WTC11 (cell line): ENCODE results near the gene FAM43A.

Experiments
- AFF4 ChIP-seq: sonication (generic); formaldehyde crosslinking; IDR thresholded peaks from 2 replicates; pipeline ENCODE4 v1.8.1; 2023; ENCODE audit warnings: mild to moderate bottlenecking, missing genetic modification reagents, borderline replicate concordance
- CTCF ChIP-seq: fragments of 200-600 bp; IDR thresholded peaks from 2 replicates; pipeline ENCODE4 v1.8.0; 2022; ENCODE audit warnings: antibody characterized with exemption
- FOXJ3 ChIP-seq: sonication (generic); formaldehyde crosslinking; IDR thresholded peaks from 2 replicates; pipeline ENCODE4 v1.9.0; 2021; ENCODE audit warnings: missing genetic modification reagents, mild to moderate bottlenecking, borderline replicate concordance
- FOXK1 ChIP-seq: sonication (generic); formaldehyde crosslinking; IDR thresholded peaks from 2 replicates; pipeline ENCODE4 v1.8.0; 2022; ENCODE audit warnings: mild to moderate bottlenecking, moderate library complexity, missing genetic modification reagents
- GRHL2 ChIP-seq: fragments of 250-450 bp; sonication (Bioruptor Pico); IDR thresholded peaks from 2 replicates; pipeline ENCODE4 v1.8.0; 2022; ENCODE audit warnings: mild to moderate bottlenecking, moderate library complexity; ENCODE audit not compliant: insufficient replicate concordance, severe bottlenecking
- IRF1 ChIP-seq: sonication (generic); formaldehyde crosslinking; IDR thresholded peaks from 2 replicates; pipeline ENCODE4 v1.8.0; 2023; ENCODE audit warnings: missing genetic modification reagents
- NFE2L1 ChIP-seq: sonication (generic); formaldehyde crosslinking; IDR thresholded peaks from 2 replicates; pipeline ENCODE4 v1.8.1; 2023; ENCODE audit warnings: missing genetic modification reagents
- PREB ChIP-seq: sonication (generic); formaldehyde crosslinking; IDR thresholded peaks from 2 replicates; pipeline ENCODE4 v1.8.1; 2022; ENCODE audit warnings: mild to moderate bottlenecking, missing genetic modification reagents, moderate library complexity, borderline replicate concordance
- USF2 ChIP-seq: sonication (generic); formaldehyde crosslinking; IDR thresholded peaks from 2 replicates; pipeline ENCODE4 v1.8.1; 2023; ENCODE audit warnings: mild to moderate bottlenecking, missing genetic modification reagents, moderate library complexity

- TF ChIP-seq CTCF = no peak
- TF ChIP-seq IRF1 = no peak
- no peak for TF ChIP-seq NFE2L1 (CRISPR knock-in tag)
- no peak for TF ChIP-seq USF2 (CRISPR knock-in tag)
- TF ChIP-seq FOXJ3 (CRISPR knock-in tag) = no peak
- no peak for TF ChIP-seq PREB (CRISPR knock-in tag)
- no peak for TF ChIP-seq GRHL2 (CRISPR knock-in tag)
- no peak for TF ChIP-seq FOXK1 (CRISPR knock-in tag)
- no peak for TF ChIP-seq AFF4 (CRISPR knock-in tag)
Measured at GRCh38 chr3:194685065-194685717, 492 bp upstream of the FAM43A start.
